Measurements from ENCODE around the gene TNFAIP8L2.
"Not testable (repeated sequence)": the region's sequence is repeated elsewhere in the genome, so short reads cannot be mapped to it uniquely, and the experiment has no call there.

Gene TNFAIP8L2

GRCh38 chr1:151146072-151146411 is 10.4 kb upstream of the TNFAIP8L2 start:
- no peak for DNase-seq (ENCODE audit: low spot score)

- DNase-seq (ENCODE audit: low spot score): peak; percentile 85
Measured at GRCh38 chr1:151146412-151147131, 9.9 kb upstream of the TNFAIP8L2 start, which contains the start of gene SEMA6C. Gene SEMA6C, minus strand, starts transcription at chr1:151146631. Its CDS starts 4,010 bp downstream, at chr1:151142621.

GRCh38 chr1:151147132-151147503 is 9.3 kb upstream of the TNFAIP8L2 start:
- DNase-seq (ENCODE audit: low spot score): no peak

- DNase-seq (ENCODE audit: low spot score): no peak
Measured at GRCh38 chr1:151147665-151148064, 8.8 kb upstream of the TNFAIP8L2 start.

- DNase-seq (ENCODE audit: low spot score): peak; percentile 57
Measured at GRCh38 chr1:151157067-151157531, 650 bp downstream of the TNFAIP8L2 start.

- no peak for DNase-seq (ENCODE audit: low spot score)
Measured at GRCh38 chr1:151158326-151158725, 1.9 kb downstream of the TNFAIP8L2 start.

GRCh38 chr1:151158751-151159251 is 2.4 kb downstream of the TNFAIP8L2 start:
- no peak for DNase-seq (ENCODE audit: low spot score)

- no peak for DNase-seq (ENCODE audit: low spot score)
Measured at GRCh38 chr1:151159373-151159772, 2.9 kb downstream of the TNFAIP8L2 start.

GRCh38 chr1:151164732-151165280 is 8.4 kb downstream of the TNFAIP8L2 start:
- DNase-seq (ENCODE audit: low spot score): no peak

- DNase-seq (ENCODE audit: low spot score): no peak
Measured at GRCh38 chr1:151165281-151165737, 8.9 kb downstream of the TNFAIP8L2 start.

GRCh38 chr1:151165738-151166504 is 9.5 kb downstream of the TNFAIP8L2 start, which contains the start of the genes LYSMD1 and SCNM1:
Gene LYSMD1, minus strand, starts transcription at chr1:151165902. Its CDS starts 644 bp downstream, at chr1:151165258.
Gene SCNM1, plus strand, starts transcription at chr1:151166144. Its CDS starts 9 bp downstream, at chr1:151166153.
- DNase-seq (ENCODE audit: low spot score): peak; percentile 98

- DNase-seq (ENCODE audit: low spot score): no peak
Measured at GRCh38 chr1:151166505-151166956, 10.1 kb downstream of the TNFAIP8L2 start.

GRCh38 chr1:151167116-151167515 is 10.7 kb downstream of the TNFAIP8L2 start:
- DNase-seq (ENCODE audit: low spot score): no peak

GRCh38 chr1:151171190-151171589 is 14.7 kb downstream of the TNFAIP8L2 start:
- DNase-seq (ENCODE audit: low spot score): no peak

- no peak for DNase-seq (ENCODE audit: low spot score)
Measured at GRCh38 chr1:151175041-151175741, 18.7 kb downstream of the TNFAIP8L2 start.

- no peak for DNase-seq (ENCODE audit: low spot score)
Measured at GRCh38 chr1:151175863-151176262, 19.4 kb downstream of the TNFAIP8L2 start, which contains the start of gene TMOD4. Gene TMOD4, minus strand, starts transcription at chr1:151175981. Its CDS starts 1,106 bp downstream, at chr1:151174875.

GRCh38 chr1:151176514-151177045 is 20.1 kb downstream of the TNFAIP8L2 start:
- DNase-seq (ENCODE audit: low spot score): no peak

GRCh38 chr1:151184211-151184610 is 27.8 kb downstream of the TNFAIP8L2 start:
- DNase-seq (ENCODE audit: low spot score): no peak

- no peak for DNase-seq (ENCODE audit: low spot score)
Measured at GRCh38 chr1:151187205-151187604, 30.8 kb downstream of the TNFAIP8L2 start.

GRCh38 chr1:151188667-151189066 is 32.2 kb downstream of the TNFAIP8L2 start:
- not testable (repeated sequence) for DNase-seq (ENCODE audit: low spot score)
